Breast epithelium (tissue), 4 donors: ENCODE results near the gene LTB4R. TPM values are rescaled to one million over a fixed set of nuclear protein-coding genes. Genes with fewer than 3 reads are reported as not detected.
A peak's percentile ranks its signal among the peaks of the same experiment; 100 is the strongest.

Experiments
- DNase-seq, 2 donors: peaks; one replicate each; pipeline ENCODE4 v3.0.0-alpha.2; 2019; ENCODE audit warnings: low spot score in 2 of 2
- H3K27ac ChIP-seq, 2 donors: fragments of 200-600 bp; sonication (generic) in 1 of 2; one replicate each; pipeline ENCODE4 v1.5.1; 2016 to 2019; ENCODE audit warnings: mild to moderate bottlenecking in 1 of 2
- H3K27me3 ChIP-seq, 2 donors: fragments of 200-600 bp; sonication (generic) in 1 of 2; one replicate each; pipeline versions ENCODE4 v1.5.1 to v1.6.0; 2017 to 2019; ENCODE audit warnings: control low read depth in 1 of 2, mild to moderate bottlenecking in 1 of 2
- H3K36me3 ChIP-seq: fragments of 200-600 bp; one replicate; pipeline ENCODE4 v1.5.1; 2019
- H3K4me1 ChIP-seq, 2 donors: fragments of 200-600 bp; sonication (generic); one replicate each; pipeline ENCODE4 v1.5.1; 2016 to 2019; ENCODE audit warnings: control low read depth in 1 of 2
- H3K4me3 ChIP-seq, 3 donors: fragments of 200-600 bp; sonication (generic); 1 replicate in 2 of 3; 2 replicates in 1 of 3; pipeline ENCODE4 v1.5.1; 2016 to 2019; ENCODE audit warnings: mild to moderate bottlenecking in 3 of 3, moderate library complexity in 2 of 3
- H3K9me3 ChIP-seq, 2 donors: fragments of 200-600 bp; sonication (generic) in 1 of 2; one replicate each; pipeline ENCODE4 v1.5.1; 2016 to 2019; ENCODE audit warnings: control low read depth in 1 of 2
- POLR2A ChIP-seq: fragments of 450-650 bp; IDR thresholded peaks from one replicate; pipeline ENCODE4 v1.6.1; 2016; ENCODE audit warnings: antibody characterized with exemption, mild to moderate bottlenecking, moderate library complexity
- POLR2AphosphoS5 ChIP-seq, 3 donors: sonication (generic); formaldehyde crosslinking; IDR thresholded peaks; one replicate each; pipeline ENCODE4 v1.6.1; 2017; ENCODE audit warnings: antibody characterized with exemption in 3 of 3
- intact Hi-C: fragments of 100-400 bp; cut with DNase I; formaldehyde crosslinking; loops from one replicate; pipeline ENCODE4 v1.15.1; 2023; ENCODE audit warnings: low total_unique reads
- total RNA-seq, 3 donors: library from RNA; depleted of rRNA; stranded (reverse); fragments of >200 nt; gene quantifications; one replicate each; pipeline ENCODE4 v1.1.0, GENCODE V29; 2016
- TF ChIP-seq, protein P1 (sequence below), 3 donors: fragments of 450-650 bp; IDR thresholded peaks; one replicate each; pipeline ENCODE4 v1.5.1; 2016 to 2017; ENCODE audit warnings: antibody characterized with exemption in 3 of 3, mild to moderate bottlenecking in 3 of 3, moderate library complexity in 3 of 3

Gene LTB4R
- total RNA-seq, 3 donors from 2014 or later: 5.7 to 18.4 (median 12.8) TPM

DNA sequence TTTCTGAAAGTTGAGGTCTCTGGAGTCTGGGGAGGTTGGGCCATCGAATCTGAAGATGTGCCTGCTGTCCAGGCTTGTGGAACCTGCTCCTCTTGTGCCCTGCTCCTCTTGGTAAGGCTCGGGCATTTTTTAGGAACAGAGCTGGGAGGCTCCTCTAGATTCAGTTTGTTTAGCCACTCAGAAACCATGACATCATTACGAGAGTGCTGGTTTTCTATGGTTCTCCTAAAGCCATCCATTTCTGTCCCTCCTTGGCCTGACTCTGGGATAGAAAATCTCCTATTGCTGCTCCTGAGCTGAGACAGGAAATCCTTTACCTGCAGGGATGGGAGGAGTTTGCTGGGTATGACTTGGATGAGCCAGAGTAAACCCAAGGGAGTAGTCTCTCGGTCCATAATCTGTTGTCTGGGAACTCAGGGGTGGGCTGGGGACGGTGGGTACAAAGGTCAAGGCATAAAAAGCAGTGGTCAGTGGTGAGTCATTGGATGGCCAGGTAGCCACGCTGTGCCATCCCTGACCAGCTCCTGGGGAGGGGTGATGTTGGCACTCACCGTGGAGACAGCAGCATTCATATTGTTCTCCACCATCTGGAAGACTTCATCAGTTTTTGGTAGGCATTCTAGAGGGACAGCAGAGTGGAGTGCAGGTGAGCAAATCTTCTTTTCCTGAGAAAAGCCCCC lies 26.0 kb downstream of the LTB4R start:
- TF ChIP-seq, protein P1, sequence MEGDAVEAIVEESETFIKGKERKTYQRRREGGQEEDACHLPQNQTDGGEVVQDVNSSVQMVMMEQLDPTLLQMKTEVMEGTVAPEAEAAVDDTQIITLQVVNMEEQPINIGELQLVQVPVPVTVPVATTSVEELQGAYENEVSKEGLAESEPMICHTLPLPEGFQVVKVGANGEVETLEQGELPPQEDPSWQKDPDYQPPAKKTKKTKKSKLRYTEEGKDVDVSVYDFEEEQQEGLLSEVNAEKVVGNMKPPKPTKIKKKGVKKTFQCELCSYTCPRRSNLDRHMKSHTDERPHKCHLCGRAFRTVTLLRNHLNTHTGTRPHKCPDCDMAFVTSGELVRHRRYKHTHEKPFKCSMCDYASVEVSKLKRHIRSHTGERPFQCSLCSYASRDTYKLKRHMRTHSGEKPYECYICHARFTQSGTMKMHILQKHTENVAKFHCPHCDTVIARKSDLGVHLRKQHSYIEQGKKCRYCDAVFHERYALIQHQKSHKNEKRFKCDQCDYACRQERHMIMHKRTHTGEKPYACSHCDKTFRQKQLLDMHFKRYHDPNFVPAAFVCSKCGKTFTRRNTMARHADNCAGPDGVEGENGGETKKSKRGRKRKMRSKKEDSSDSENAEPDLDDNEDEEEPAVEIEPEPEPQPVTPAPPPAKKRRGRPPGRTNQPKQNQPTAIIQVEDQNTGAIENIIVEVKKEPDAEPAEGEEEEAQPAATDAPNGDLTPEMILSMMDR (IDR thresholded peaks at IDR 0.05): no peak
- TF ChIP-seq POLR2A (no peak), POLR2AphosphoS5 (IDR thresholded peaks at IDR 0.05) (no peak)
- H3K27ac ChIP-seq: no peak overlapping the region
- H3K4me3 ChIP-seq: no peak overlapping the region
- no peaks in the 10 kb centered on the region for H3K9me3 ChIP-seq
- no peaks in the 10 kb centered on the region for H3K36me3 ChIP-seq
- DNase-seq: no peak
- intact Hi-C loops: loop anchor here (2.0 kb wide), 1 partner anchor 92 kb away; the partner anchor contains the start of genes CBLN3 and KHNYN
- peaks cover 5 to 6% of the 10 kb centered on the region in 2 donors for H3K4me1 ChIP-seq
- peaks cover 0 to 11% of the 10 kb centered on the region in 2 donors for H3K27me3 ChIP-seq

DNA sequence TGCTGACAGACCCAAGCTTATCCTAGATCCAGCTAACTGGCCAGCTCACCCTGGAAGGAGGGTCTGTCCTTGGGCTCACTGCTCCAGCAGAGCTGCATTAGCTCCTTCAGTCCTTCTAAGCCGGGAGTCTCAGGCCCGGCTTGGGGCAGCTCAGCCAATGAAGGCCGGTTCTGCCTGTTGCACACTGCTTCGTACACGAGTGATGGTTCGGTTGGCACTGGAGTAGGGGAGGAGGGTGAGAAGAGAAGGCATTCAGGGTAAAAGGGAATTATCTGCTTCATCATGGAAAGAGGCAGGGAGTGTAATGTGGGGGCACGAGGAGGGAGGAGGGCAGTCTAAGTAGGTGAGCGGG lies 26.5 kb downstream of the LTB4R start:
- TF ChIP-seq, protein P1 (IDR thresholded peaks at IDR 0.05): no peak
- TF ChIP-seq POLR2AphosphoS5 (IDR thresholded peaks at IDR 0.05): no peak
- TF ChIP-seq POLR2A: no peak
- Histone ChIP-seq H3K27me3 (peaks cover 0 to 11% of the 10 kb centered on the region in 2 donors), H3K4me3 (no peak overlapping the region), H3K27ac (no peak overlapping the region), H3K36me3 (no peaks in the 10 kb centered on the region), H3K4me1 (peaks cover 0 to 6% of the 10 kb centered on the region in 2 donors), H3K9me3 (no peaks in the 10 kb centered on the region)
- intact Hi-C loops: loop anchor here (2.0 kb wide), 1 partner anchor 91 kb away; the partner anchor contains the start of genes CBLN3 and KHNYN
- no peak for DNase-seq

DNA sequence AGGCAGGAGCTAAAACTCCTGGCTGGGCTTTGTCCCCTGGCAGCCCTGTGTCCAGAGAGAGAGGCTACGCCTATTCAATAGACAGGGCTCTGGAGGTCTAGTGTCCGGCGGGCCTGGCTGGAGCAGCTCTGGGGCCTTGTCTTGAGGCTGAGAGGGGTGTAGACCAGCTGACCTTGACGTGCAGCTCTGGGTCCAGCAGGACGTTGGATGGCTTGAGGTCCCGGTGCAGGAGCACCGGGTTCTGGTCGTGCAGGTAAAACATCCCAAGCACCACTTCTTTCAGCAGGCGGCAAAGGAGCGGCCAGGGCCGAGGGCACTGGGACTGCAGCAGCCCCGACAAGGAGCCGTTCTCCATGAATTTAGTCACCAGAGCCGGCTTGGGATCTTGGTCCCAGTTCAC lies 27.5 kb downstream of the LTB4R start:
- no peak for TF ChIP-seq POLR2AphosphoS5 (IDR thresholded peaks at IDR 0.05)
- TF ChIP-seq, protein P1 (IDR thresholded peaks at IDR 0.05): no peak
- no peak for TF ChIP-seq POLR2A
- no peaks in the 10 kb centered on the region for H3K36me3 ChIP-seq
- H3K4me1 ChIP-seq: peaks cover 0 to 5% of the 10 kb centered on the region in 2 donors
- no peak overlapping the region for H3K27ac ChIP-seq
- no peak for DNase-seq
- H3K9me3 ChIP-seq: no peaks in the 10 kb centered on the region
- peak overlapping the region; percentile 47 to 66 (median 52) for H3K4me3 ChIP-seq
- intact Hi-C loops: no loop called here
- peaks cover 0 to 11% of the 10 kb centered on the region in 2 donors for H3K27me3 ChIP-seq

DNA sequence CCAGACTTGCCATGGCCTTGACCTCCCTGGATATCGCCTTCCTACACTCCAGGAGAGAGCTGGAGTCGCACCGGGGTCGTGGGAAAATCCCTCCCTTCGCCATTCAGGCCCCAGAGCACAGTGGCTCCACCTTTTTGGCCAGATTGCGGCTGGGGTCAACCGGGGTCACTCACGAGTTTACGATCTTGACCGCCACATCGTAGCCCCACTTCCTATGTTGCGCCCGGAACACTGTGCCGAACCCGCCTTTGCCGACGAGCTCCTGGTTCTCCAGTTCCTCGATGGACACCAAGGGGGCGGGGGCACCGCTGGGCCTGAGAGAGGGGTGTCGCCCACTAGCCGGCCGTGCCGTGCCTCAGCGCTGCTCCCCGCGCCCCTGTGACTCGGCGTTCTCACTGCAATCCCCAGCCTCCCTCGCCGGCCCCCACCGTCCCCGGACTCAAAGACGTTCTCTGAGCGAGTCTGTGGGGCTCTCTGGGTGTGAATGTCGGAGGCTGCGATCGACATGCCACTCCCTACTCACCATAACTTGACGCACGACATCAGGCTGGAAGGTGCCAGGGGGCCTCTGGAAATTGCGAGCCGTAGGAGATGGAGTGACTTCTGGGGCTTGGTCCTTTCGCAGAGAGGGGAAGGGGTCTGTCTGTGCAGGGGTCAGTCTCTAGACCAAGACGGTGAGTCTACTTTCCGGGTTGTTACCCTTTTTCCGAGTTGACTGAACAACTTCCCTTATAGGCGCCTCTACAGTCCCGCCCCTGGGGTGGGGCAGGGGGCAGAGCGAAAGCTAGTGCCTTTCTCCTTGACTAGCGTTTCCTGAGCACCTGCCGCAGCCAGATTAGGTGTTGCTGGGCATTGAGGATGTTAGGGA lies 28.2 kb downstream of the LTB4R start, which contains the start of gene RIPK3:
RIPK3 (minus strand) TSS at position 708 of the 868 bp plus-strand sequence; CDS start at position 543, 165 bp downstream.
- H3K4me3 ChIP-seq: peak within 1 kb of the TSS; percentile 47 to 66 (median 52)
- no peak for DNase-seq
- H3K27me3 ChIP-seq: peaks cover 0 to 9% of the 10 kb centered on the region in 2 donors
- intact Hi-C loops: no loop called here
- no peaks in the 10 kb centered on the region for H3K36me3 ChIP-seq
- TF ChIP-seq POLR2A (no peak), POLR2AphosphoS5 (IDR thresholded peaks at IDR 0.05) (no peak)
- TF ChIP-seq, protein P1 (IDR thresholded peaks at IDR 0.05): no peak
- H3K27ac ChIP-seq: peak within 1 kb of the TSS in 1 of 2 donors; percentile 48
- no peaks in the 10 kb centered on the region for H3K4me1 ChIP-seq
- H3K9me3 ChIP-seq: no peaks in the 10 kb centered on the region
